ENCODE data around the gene KRTAP5-8. TPM values are rescaled to one million over a fixed set of nuclear protein-coding genes. Genes with fewer than 3 reads are reported as not detected.

Gene KRTAP5-8
- total RNA-seq, 8 experiments from 2014 or later: 0.11 to 0.81 (median 0.37) TPM; not detected in 1

DNA sequence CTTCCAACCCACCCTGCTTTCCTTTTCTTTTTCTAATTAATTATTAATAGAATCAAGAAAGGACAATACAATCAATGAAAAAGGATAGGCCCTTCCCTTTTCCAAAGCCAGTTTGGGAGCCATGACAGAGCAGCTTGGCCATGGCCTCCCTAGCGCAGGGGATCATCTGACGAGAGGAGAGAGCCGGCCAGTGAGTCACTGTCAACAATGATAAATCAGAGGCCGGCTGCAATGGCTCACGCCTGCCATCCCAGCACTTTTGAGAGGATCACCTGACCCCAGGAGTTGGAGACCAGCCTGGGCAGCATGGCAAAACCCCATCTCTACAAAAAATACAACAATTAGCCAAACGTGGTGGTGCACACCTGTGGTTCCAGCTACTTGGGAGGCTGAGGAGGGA, 38.3 kb upstream of the KRTAP5-8 start:
- WGBS, 10 experiments: 40 to 100% (median 79%) methylated on average over 1 to 4 of the region's 6 CpGs; no CpG with 5 or more reads in 3 of the 10 experiments
- no peak for ATAC-seq (replicated peaks in 6 of 8)
- Histone ChIP-seq H3K4me3 (no peak overlapping the region), H3K27ac (no peak overlapping the region), H3K4me1 (replicated peaks in 1 of 2) (peaks cover 0 to 4% of the 10 kb centered on the region in 2 donors)
- in situ Hi-C loops (cut with MboI; ENCODE audit: low pct_unique_long_range_greater_than_20kb in 2 of 9, low sequenced_read_pairs in 9 of 9, unreplicated experiment in 9 of 9): no loop called here

DNA sequence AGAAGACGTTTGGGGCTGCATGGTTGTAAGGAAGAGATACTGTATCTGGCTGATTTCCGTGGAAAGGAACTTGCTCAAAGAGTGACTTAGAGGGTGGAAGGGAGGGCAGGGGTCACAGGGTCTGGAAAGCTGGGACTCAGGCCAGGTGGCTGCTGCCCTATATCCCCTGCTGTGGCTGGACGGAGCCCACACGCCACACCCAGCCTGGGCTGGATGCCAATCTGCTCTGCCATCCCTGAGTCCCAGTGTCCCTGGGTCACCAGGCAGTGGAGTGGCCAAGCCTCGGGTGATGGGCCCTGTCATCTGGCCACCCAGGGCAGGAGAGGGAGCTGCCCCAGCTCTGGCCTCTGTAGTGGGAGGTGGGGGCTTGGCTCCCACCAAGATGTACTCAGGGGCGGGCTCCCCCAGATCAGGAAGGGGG, 37.2 kb upstream of the KRTAP5-8 start:
- WGBS, 10 experiments: 0 to 80% (median 0%) methylated on average over 1 to 2 of the region's 6 CpGs; no CpG with 5 or more reads in 5 of the 10 experiments
- Histone ChIP-seq H3K4me3 (no peak overlapping the region), H3K27ac (no peak overlapping the region), H3K4me1 (replicated peaks in 1 of 2) (peaks cover 0 to 4% of the 10 kb centered on the region in 2 donors)
- in situ Hi-C loops (cut with MboI; ENCODE audit: low pct_unique_long_range_greater_than_20kb in 2 of 9, low sequenced_read_pairs in 9 of 9, unreplicated experiment in 9 of 9): no loop called here
- ATAC-seq (replicated peaks in 6 of 8): no peak

DNA sequence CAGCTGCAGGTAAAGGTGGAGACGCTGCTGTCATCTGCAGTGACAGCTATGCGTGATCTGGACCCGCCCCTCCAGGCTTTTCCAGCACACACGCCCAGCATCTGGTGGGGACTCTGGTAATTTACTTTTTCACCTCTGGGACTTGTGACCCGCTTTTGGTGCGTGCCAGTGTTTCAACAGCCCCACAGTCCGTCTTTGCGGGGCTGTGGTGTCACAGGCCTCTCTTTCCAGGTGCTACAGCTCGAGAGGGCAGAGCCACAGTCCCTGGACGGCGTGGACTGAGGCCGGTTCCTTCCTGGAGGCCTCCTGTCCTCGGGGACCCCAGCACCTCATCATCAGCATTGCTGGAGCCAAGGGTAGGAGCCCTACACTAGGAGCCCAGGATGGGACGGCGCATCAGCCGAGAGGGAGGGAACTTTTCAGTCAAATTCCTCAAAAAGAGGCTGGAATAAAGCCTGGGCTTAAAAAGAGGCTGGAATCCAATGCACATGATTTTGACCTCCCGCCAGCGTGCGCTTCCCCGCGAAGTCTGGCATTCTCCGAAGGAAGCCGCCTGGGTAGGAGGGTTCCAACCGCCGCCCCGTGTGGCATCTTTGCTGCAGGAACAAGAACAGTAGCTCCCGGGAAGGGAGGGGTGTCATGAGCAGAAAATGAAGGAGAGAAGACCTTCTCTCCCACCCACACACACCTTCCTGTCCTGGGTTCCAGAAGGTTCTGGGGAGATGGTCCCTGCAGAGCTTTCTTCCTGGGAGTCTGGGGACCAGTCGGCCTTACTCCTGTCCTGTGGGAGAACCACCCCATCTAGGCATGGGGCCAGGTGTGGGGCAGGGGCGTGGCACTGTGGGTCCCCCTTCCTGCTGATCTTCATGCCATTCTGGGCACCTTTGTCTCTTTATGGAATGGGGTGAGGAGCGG, 36.5 kb upstream of the KRTAP5-8 start:
- no peak overlapping the region for H3K4me3 ChIP-seq
- 84 to 100% (median 95%) methylated on average over 3 to 9 of the region's 30 CpGs; no CpG with 5 or more reads in 3 of the 10 experiments for WGBS, 10 experiments
- in situ Hi-C loops (cut with MboI; ENCODE audit: low pct_unique_long_range_greater_than_20kb in 2 of 9, low sequenced_read_pairs in 9 of 9, unreplicated experiment in 9 of 9): no loop called here
- H3K4me1 ChIP-seq (replicated peaks in 1 of 2): peaks cover 0 to 4% of the 10 kb centered on the region in 2 donors
- no peak for ATAC-seq (replicated peaks in 6 of 8)
- no peak overlapping the region for H3K27ac ChIP-seq

DNA sequence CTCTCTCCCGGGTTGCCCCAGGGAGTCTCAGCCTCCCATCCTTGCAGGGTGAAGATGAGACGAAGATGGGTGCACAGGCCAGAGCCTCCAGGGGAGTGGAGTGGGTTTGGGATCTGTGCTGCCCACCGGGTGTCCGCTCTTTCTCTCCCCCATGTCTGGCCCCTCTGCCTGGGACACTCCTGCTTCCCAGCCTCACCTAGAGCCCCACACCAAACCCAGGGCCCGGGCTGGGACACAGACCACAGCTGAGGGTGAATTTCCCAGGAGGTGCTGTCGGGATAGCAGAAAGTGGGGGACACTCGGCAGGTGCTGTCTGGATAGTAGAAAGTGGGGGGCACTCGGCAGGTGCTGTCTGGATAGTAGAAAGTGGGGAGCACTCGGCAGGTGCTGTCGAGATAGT, 35.8 kb upstream of the KRTAP5-8 start:
- in situ Hi-C loops (cut with MboI; ENCODE audit: low pct_unique_long_range_greater_than_20kb in 2 of 9, low sequenced_read_pairs in 9 of 9, unreplicated experiment in 9 of 9): no loop called here
- H3K4me3 ChIP-seq: no peak overlapping the region
- ATAC-seq (replicated peaks in 6 of 8): no peak
- H3K27ac ChIP-seq: no peak overlapping the region
- 80 to 100% (median 98%) methylated on average over 1 to 6 of the region's 10 CpGs; no CpG with 5 or more reads in 6 of the 10 experiments for WGBS, 10 experiments
- H3K4me1 ChIP-seq (replicated peaks in 1 of 2): peaks cover 0 to 4% of the 10 kb centered on the region in 2 donors

DNA sequence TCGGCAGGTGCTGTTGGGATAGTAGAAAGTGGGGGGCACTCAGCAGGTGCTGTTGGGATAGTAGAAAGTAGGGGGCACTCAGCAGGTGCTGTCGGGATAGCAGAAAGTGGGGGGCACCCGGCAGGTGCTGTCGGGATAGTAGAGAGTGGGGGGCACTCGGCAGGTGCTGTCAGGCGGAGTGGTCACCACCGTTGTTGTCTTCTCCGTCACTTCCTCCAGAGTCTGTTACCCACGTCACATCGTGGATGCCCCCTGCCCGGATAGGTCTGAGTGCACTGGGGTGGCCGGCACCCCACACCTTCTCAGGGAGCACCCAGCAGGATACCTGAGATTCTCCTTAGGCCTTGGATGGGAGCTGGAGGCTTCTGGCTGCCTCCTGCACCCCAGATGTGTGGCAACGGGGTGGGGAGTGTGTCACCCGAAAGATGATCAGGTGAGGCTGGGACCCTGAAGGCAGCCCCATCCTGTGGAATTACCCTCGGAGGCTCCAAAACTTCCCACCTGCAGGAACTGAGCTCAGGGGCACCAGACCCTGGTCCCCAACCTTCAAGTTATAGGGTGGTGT, 34.9 kb upstream of the KRTAP5-8 start:
- WGBS, 10 experiments: 88 to 100% (median 90%) methylated on average over 1 to 5 of the region's 15 CpGs; no CpG with 5 or more reads in 6 of the 10 experiments
- in situ Hi-C loops (cut with MboI; ENCODE audit: low pct_unique_long_range_greater_than_20kb in 2 of 9, low sequenced_read_pairs in 9 of 9, unreplicated experiment in 9 of 9): no loop called here
- no peak overlapping the region for H3K4me3 ChIP-seq
- no peak for ATAC-seq (replicated peaks in 6 of 8)
- H3K27ac ChIP-seq: no peak overlapping the region
- peaks cover 0 to 4% of the 10 kb centered on the region in 2 donors for H3K4me1 ChIP-seq (replicated peaks in 1 of 2)

DNA sequence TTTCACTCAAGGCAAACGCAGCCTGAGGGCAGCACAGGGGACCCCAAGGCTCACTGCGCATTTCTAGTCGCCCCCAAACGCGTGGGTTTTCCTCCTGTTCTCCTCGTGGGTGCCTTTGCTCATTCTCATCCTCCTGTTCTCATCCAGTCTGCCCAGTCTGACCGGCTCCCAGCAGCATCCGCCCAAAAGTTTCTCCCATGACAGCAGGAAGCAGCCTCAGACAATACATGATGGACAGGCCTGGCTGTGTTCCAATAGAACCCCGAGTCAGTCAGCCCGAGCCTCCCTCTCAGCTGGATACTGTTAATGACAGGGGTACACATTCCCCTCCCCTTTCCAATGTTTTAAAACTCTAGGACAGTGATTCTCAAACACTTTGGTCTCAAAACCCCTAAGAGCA, 33.3 kb upstream of the KRTAP5-8 start:
- no peak overlapping the region for H3K27ac ChIP-seq
- peaks cover 0 to 4% of the 10 kb centered on the region in 2 donors for H3K4me1 ChIP-seq (replicated peaks in 1 of 2)
- ATAC-seq (replicated peaks in 6 of 8): peak in 2 of 8 experiments; percentile 14 to 28
- H3K4me3 ChIP-seq: no peak overlapping the region
- WGBS, 10 experiments: 23 to 92% (median 56%) methylated on average over 2 to 8 of the region's 10 CpGs; no CpG with 5 or more reads in 5 of the 10 experiments
- in situ Hi-C loops (cut with MboI; ENCODE audit: low pct_unique_long_range_greater_than_20kb in 2 of 9, low sequenced_read_pairs in 9 of 9, unreplicated experiment in 9 of 9): no loop called here

DNA sequence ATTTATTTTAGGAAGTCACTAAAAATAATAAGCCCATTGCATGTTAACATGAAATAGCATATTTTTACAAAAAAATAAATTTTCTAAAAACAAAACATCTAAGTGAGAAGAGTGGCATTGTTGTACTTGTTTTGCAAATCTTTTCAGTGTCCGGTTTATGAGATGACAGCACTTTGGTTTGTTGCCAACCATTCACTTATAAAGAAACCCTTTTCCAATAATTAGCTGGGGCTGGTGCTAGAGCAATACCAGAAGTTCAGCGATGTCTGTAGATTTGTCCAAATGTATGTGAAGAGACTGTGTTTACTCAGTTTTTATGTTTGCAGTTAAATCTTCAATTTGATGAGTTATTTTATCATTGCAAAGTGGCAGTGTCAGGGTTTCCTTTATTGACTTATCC, 32.8 kb upstream of the KRTAP5-8 start:
- in situ Hi-C loops (cut with MboI; ENCODE audit: low pct_unique_long_range_greater_than_20kb in 2 of 9, low sequenced_read_pairs in 9 of 9, unreplicated experiment in 9 of 9): no loop called here
- Histone ChIP-seq H3K27ac (no peak overlapping the region), H3K4me1 (replicated peaks in 1 of 2) (peaks cover 0 to 4% of the 10 kb centered on the region in 2 donors), H3K4me3 (no peak overlapping the region)
- ATAC-seq (replicated peaks in 6 of 8): no peak
- WGBS, 10 experiments: 40 to 100% (median 78%) methylated on average over 1 to 2 of the region's 2 CpGs

DNA sequence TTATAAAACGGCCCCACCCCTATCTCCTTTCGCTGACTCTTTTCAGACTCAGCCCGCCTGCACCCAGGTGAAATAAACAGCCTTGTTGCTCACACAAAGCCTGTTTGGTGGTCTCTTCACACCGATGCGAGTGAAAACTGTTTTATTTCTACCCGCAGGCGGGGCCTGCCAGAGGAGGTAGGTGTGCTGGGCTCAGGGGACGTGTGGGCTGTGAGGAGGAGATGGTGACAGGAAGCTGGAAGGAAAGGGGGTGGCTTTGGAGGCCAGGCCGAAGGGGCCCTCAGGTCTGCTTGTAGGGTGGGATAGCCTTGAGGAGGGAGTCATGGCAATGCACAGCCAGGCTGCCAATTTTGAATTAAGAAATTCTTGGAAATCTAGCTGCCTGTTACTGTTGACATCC, 32.0 kb upstream of the KRTAP5-8 start:
- in situ Hi-C loops (cut with MboI; ENCODE audit: low pct_unique_long_range_greater_than_20kb in 2 of 9, low sequenced_read_pairs in 9 of 9, unreplicated experiment in 9 of 9): no loop called here
- no peak for ATAC-seq (replicated peaks in 6 of 8)
- Histone ChIP-seq H3K4me1 (replicated peaks in 1 of 2) (peaks cover 0 to 4% of the 10 kb centered on the region in 2 donors), H3K27ac (no peak overlapping the region), H3K4me3 (no peak overlapping the region)
- 40 to 100% (median 79%) methylated on average over 1 to 5 of the region's 9 CpGs; no CpG with 5 or more reads in 5 of the 10 experiments for WGBS, 10 experiments

DNA sequence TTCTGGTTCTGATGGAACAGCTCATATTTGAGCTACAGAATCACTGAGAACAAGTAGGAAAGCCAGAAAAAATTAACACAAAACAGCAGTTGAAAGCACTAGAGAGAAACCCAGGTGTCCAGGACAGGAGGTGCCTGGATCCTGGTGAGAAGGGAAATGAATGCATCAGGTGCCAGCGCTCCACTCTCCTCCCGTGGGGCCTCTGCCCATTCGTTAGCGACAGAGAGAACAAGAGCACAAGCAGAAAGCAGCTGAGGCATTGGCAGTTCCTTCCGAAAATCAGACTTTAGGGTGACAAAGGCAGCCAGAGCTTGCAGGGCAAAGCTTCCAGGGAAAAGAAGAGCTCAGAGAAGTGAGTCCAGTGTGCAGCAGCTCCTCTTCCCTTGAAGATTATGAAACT, 30.7 kb upstream of the KRTAP5-8 start:
- ATAC-seq (replicated peaks in 6 of 8): no peak

DNA sequence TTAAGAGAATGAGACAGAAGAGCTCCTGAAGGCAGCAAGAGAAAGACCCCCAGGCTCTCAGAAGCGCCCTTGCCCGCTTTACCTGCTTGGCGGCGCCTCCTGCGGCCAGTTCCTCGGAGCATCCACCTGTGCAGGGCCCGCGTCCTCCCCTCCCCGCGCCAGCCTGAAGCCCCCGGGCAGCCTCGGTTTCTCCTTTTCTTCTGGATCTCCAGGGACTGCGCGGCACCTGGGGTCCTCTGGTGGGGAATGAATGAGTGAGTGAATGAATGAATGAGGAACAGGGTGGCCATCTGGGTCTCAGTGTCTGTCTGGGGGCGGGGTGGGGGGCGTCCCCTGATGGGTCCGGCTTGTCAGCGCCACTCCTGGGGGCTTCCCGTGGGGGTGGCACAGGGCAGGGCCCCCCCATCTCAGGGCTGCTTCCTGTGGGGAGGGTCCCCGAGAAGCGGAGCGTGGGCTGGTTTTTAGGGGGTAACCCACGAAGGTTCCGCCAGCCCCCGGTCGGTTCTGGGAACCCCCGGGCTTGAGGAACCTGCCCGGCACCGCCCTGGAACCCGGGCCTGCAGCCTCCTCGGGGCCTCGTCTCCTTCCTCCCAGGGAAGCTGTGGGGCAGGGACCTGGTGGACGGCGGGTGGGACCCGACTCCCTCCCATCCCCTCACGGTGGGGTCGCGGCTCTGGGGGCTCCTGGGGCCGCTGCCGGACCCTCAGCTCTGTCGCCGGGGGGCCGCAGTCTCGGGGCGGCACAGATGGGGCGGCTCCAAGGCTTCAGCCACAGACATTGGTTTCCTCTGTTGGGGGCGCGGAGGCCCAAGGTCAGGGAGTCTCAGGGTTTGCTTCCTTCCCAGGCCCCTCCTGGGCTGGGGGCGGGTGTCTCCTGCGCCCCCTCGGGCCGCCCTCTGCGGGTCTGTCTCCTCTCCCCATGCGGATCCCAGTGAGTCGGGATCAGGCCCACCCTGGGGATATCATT, 19.0 kb upstream of the KRTAP5-8 start:
- ATAC-seq (replicated peaks in 6 of 8): no peak
- in situ Hi-C loops (cut with MboI; ENCODE audit: low pct_unique_long_range_greater_than_20kb in 2 of 9, low sequenced_read_pairs in 9 of 9, unreplicated experiment in 9 of 9): no loop called here
- Histone ChIP-seq H3K4me1 (replicated peaks in 1 of 2) (no peaks in the 10 kb centered on the region), H3K4me3 (no peak overlapping the region), H3K27ac (no peak overlapping the region)
- WGBS, 10 experiments: 90 to 100% (median 96%) methylated on average over 1 to 10 of the region's 55 CpGs; no CpG with 5 or more reads in 6 of the 10 experiments

More for the DNA sequence above, 30.7 kb upstream of the KRTAP5-8 start:
- in situ Hi-C loops (cut with MboI; ENCODE audit: low pct_unique_long_range_greater_than_20kb in 2 of 9, low sequenced_read_pairs in 9 of 9, unreplicated experiment in 9 of 9): no loop called here
- Histone ChIP-seq H3K4me1 (replicated peaks in 1 of 2) (peaks cover 0 to 4% of the 10 kb centered on the region in 2 donors), H3K4me3 (no peak overlapping the region), H3K27ac (no peak overlapping the region)
- 80 to 100% (median 100%) methylated on average over 1 to 5 of the region's 5 CpGs; no CpG with 5 or more reads in 2 of the 10 experiments for WGBS, 10 experiments

DNA sequence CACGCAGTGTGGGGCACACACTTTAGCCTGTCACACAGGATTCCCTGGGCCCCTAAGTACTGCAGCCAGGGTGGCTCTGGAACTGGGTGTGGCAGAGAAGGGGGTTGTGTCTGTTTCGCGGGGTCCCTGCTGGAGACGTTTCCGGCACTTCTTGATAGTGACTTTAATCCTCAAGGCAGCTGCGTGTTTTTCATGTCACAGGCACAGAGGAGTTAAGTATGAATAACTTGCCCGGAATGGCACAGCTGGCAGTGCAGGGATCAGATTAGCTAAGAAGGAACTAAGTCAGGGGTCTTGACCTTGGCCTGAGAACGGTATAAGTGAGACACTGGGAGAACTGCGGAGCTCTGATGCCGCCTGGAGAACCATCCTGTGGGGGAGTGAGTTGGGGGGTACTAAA, 18.3 kb upstream of the KRTAP5-8 start:
- no peak overlapping the region for H3K27ac ChIP-seq
- 50 to 91% (median 82%) methylated on average over 2 to 6 of the region's 10 CpGs; no CpG with 5 or more reads in 3 of the 10 experiments for WGBS, 10 experiments
- H3K4me1 ChIP-seq (replicated peaks in 1 of 2): no peaks in the 10 kb centered on the region
- ATAC-seq (replicated peaks in 6 of 8): no peak
- H3K4me3 ChIP-seq: no peak overlapping the region
- in situ Hi-C loops (cut with MboI; ENCODE audit: low pct_unique_long_range_greater_than_20kb in 2 of 9, low sequenced_read_pairs in 9 of 9, unreplicated experiment in 9 of 9): no loop called here

DNA sequence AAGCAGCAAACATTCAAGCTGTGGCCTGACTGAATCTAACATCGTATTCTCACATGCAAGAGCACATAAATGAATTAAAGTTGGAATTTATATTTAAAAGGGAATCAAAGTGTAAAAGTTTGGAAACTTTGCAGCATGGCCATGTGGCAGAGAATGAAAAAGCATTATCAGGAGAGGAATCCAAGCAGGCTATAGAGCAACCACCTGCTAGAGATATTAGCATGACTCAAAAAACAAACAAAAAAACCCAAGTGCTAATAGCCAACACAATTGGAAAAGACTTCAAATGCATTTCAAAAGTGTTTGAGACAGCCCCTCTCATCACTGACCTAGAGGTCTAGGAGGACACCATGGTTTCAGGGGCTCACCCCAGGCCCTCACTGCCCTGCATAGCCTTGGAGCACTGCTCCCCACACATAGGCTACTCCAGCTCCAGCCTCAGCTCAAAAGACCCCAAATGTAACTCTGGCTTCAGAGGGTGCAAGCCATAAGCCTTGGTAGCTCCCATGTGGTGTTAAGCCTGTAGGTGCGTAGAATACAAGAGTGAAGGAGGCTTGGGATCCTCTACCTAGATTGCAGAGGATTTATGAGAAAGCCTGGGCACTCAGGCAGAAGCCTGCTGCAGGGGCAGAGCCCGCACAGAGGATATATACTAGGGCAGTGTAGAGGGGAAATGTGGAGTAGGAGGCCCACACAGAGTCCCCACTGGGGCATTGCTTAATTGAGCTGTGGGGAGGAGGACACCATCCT, 12.5 kb upstream of the KRTAP5-8 start:
- 0 to 100% (median 57%) methylated on average over 1 to 3 of the region's 3 CpGs; no CpG with 5 or more reads in 1 of the 10 experiments for WGBS, 10 experiments
- no peak for ATAC-seq (replicated peaks in 6 of 8)

More for the DNA sequence above, 12.5 kb upstream of the KRTAP5-8 start:
- Histone ChIP-seq H3K4me1 (replicated peaks in 1 of 2) (no peaks in the 10 kb centered on the region), H3K4me3 (no peak overlapping the region), H3K27ac (no peak overlapping the region)
- in situ Hi-C loops (cut with MboI; ENCODE audit: low pct_unique_long_range_greater_than_20kb in 2 of 9, low sequenced_read_pairs in 9 of 9, unreplicated experiment in 9 of 9): no loop called here
